SK-N-SH treated with all-trans-retinoic acid at 6 μM for 48 hours (cell line): ENCODE results near the gene KLF2.

Source experiments
- ARNTL ChIP-seq: fragments of 450-650 bp; formaldehyde crosslinking; IDR thresholded peaks from 2 replicates; pipeline ENCODE4 v1.5.0; 2020; ENCODE audit warnings: low read depth, mild to moderate bottlenecking, moderate library complexity, borderline replicate concordance
- ESRRG ChIP-seq: fragments of 250-450 bp; sonication (Bioruptor Pico); IDR thresholded peaks from 2 replicates; pipeline ENCODE4 v1.6.1; 2021; ENCODE audit warnings: mild to moderate bottlenecking
- ISL1 ChIP-seq: fragments of 250-450 bp; sonication (Bioruptor Pico); IDR thresholded peaks from 2 replicates; pipeline ENCODE4 v2.1.2; 2022; ENCODE audit warnings: mild to moderate bottlenecking, moderate library complexity
- SNAI2 ChIP-seq: fragments of 250-450 bp; sonication (Bioruptor Pico); IDR thresholded peaks from 2 replicates; pipeline ENCODE4 v1.5.0; 2020; ENCODE audit warnings: mild to moderate bottlenecking, moderate library complexity
- ZFP30 ChIP-seq: fragments of 450-650 bp; formaldehyde crosslinking; IDR thresholded peaks from 2 replicates; pipeline ENCODE4 v1.5.0; 2022; ENCODE audit warnings: mild to moderate bottlenecking, moderate library complexity
- ZNF8 ChIP-seq: fragments of 450-650 bp; formaldehyde crosslinking; IDR thresholded peaks from 2 replicates; pipeline ENCODE4 v1.5.0; 2020; ENCODE audit warnings: mild to moderate bottlenecking, moderate library complexity
- TF ChIP-seq, protein P1 (sequence below): fragments of 250-450 bp; sonication (Bioruptor Pico); IDR thresholded peaks from 2 replicates; pipeline ENCODE4 v1.8.0; 2021; ENCODE audit warnings: low read depth, mild to moderate bottlenecking, moderate library complexity, borderline replicate concordance
- TF ChIP-seq, protein P2 (sequence below): fragments of 250-450 bp; sonication (Bioruptor Pico); IDR thresholded peaks from 2 replicates; pipeline ENCODE4 v1.5.1; 2020; ENCODE audit warnings: low read depth, mild to moderate bottlenecking, moderate library complexity

DNA sequence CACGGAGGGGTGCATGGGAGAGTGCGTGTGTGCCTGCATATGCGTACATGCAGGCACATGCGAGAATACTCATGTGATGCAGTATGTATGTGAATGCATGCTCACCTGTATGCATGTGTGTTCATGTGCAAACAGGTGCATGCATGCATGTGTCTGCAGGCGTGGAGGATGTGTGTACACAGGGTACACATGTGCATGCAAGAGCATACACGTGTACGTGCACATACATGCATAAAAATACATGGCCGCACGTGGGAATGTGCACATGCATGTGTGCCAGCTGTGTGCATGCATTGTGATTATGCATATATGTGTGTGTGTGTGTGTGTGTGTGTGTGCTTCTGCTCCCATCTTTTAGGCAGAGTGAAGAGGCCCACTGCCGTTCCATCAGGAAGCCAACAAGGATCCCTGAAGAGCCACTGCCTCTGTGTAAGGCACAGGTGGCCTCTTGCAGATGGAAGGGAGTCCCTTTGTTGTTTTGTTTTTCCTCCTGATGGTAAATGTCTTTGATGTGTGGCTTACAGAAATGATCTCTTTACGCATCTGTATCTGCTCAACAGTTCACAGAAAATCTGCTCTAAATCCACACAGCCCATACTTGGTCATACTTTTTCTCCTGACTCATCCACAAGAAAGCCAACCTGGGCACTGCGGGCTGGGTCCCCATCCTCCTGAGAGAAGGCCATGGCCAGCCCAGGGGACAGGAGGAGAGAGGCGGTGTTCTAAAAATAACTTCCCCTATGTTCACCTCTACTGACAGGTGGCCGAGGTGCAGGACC, 50.7 kb downstream of the KLF2 start:
- TF ChIP-seq, protein P1, sequence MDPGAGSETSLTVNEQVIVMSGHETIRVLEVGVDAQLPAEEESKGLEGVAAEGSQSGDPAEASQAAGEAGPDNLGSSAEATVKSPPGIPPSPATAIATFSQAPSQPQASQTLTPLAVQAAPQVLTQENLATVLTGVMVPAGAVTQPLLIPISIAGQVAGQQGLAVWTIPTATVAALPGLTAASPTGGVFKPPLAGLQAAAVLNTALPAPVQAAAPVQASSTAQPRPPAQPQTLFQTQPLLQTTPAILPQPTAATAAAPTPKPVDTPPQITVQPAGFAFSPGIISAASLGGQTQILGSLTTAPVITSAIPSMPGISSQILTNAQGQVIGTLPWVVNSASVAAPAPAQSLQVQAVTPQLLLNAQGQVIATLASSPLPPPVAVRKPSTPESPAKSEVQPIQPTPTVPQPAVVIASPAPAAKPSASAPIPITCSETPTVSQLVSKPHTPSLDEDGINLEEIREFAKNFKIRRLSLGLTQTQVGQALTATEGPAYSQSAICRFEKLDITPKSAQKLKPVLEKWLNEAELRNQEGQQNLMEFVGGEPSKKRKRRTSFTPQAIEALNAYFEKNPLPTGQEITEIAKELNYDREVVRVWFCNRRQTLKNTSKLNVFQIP (CRISPR knock-in tag) = no peak
- TF ChIP-seq ZNF8 (CRISPR knock-in tag) = no peak
- no peak for TF ChIP-seq ISL1 (CRISPR knock-in tag)
- TF ChIP-seq, protein P2, sequence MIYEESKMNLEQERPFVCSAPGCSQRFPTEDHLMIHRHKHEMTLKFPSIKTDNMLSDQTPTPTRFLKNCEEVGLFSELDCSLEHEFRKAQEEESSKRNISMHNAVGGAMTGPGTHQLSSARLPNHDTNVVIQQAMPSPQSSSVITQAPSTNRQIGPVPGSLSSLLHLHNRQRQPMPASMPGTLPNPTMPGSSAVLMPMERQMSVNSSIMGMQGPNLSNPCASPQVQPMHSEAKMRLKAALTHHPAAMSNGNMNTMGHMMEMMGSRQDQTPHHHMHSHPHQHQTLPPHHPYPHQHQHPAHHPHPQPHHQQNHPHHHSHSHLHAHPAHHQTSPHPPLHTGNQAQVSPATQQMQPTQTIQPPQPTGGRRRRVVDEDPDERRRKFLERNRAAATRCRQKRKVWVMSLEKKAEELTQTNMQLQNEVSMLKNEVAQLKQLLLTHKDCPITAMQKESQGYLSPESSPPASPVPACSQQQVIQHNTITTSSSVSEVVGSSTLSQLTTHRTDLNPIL (CRISPR knock-in tag) = no peak
- TF ChIP-seq ARNTL = no peak
- TF ChIP-seq ZFP30 (CRISPR knock-in tag) = no peak
- no peak for TF ChIP-seq SNAI2 (CRISPR knock-in tag)
- TF ChIP-seq ESRRG (CRISPR knock-in tag) = no peak
